ENCODE measurements around the gene AUP1. TPM values are rescaled to one million over a fixed set of nuclear protein-coding genes. Genes with fewer than 3 reads are reported as not detected.
A peak's percentile ranks its signal among the peaks of the same experiment; 100 is the strongest.

Gene AUP1
- total RNA-seq, 2 experiments from 2014 or later = 92.0 to 122 TPM

- DNase-seq (no peak), ATAC-seq (no peak)
- Mint-ChIP-seq H3K36me3 (ENCODE audit: low read depth) (peaks cover 18% of the 10 kb centered on the region), H3K27me3 (peaks cover 16% of the 10 kb centered on the region), H3K4me1 (peaks cover 16% of the 10 kb centered on the region), H3K9me3 (ENCODE audit: low read depth) (no peaks in the 10 kb centered on the region), H3K27ac (no peak overlapping the region), H3K4me3 (no peak overlapping the region)
- POLR2A ChIA-PET = no interaction called here
- CTCF ChIA-PET = interaction anchor here (1.0 to 1.5 kb wide), 2 partner anchors 51 to 52 kb away, joined by 3 to 7 read pairs; partner anchors contain the start of genes CCDC142 and TTC31
- intact Hi-C loops (cut with DNase I, micrococcal nuclease) = loop anchor here (5.0 kb wide), 3 partner anchors 37 to 202 kb away; partner anchors contain the start of gene LBX2 (in 1 of the 2)
Measured at GRCh38 chr2:74534411-74534810, 4.9 kb upstream of the AUP1 start.

GRCh38 chr2:74533464-74533863, 4.0 kb upstream of the AUP1 start:
- no peak overlapping the region for H3K27ac Mint-ChIP-seq
- no peak overlapping the region for H3K4me3 Mint-ChIP-seq
- peaks cover 7% of the 10 kb centered on the region for H3K27me3 Mint-ChIP-seq
- no peaks in the 10 kb centered on the region for H3K9me3 Mint-ChIP-seq (ENCODE audit: low read depth)
- DNase-seq = no peak
- ChIA-PET POLR2A (interaction anchor here (0.6 to 0.7 kb wide), 2 partner anchors 33 to 288 kb away, joined by 3 read pairs; no protein-coding TSS in a partner anchor), CTCF (interaction anchor here (0.7 to 1.5 kb wide), 3 partner anchors 51 to 208 kb away, joined by 3 to 7 read pairs (median 3); partner anchors contain the start of genes CCDC142 and TTC31)
- H3K36me3 Mint-ChIP-seq (ENCODE audit: low read depth) = peaks cover 26% of the 10 kb centered on the region
- no peak for ATAC-seq
- peaks cover 16% of the 10 kb centered on the region for H3K4me1 Mint-ChIP-seq
- intact Hi-C loops (cut with DNase I, micrococcal nuclease) = loop anchor here (5.0 kb wide), 3 partner anchors 36 to 201 kb away; partner anchors contain the start of gene LBX2 (in 1 of the 2)

GRCh38 chr2:74532222-74532621, 2.7 kb upstream of the AUP1 start:
- Mint-ChIP-seq H3K27me3 (no peaks in the 10 kb centered on the region), H3K27ac (no peak overlapping the region), H3K36me3 (ENCODE audit: low read depth) (peaks cover 39% of the 10 kb centered on the region), H3K4me1 (peaks cover 27% of the 10 kb centered on the region), H3K9me3 (ENCODE audit: low read depth) (no peaks in the 10 kb centered on the region), H3K4me3 (peak overlapping the region; percentile 37)
- intact Hi-C loops (cut with DNase I, micrococcal nuclease) = loop anchor here (1.0 to 5.0 kb wide), 4 partner anchors 35 to 282 kb away; partner anchors contain the start of gene LBX2 (in 1 of the 2)
- ChIA-PET CTCF (interaction anchor here (0.6 to 4.9 kb wide), 15 partner anchors 9 to 282 kb away, joined by 3 to 33 read pairs (median 4); partner anchors contain the start of genes CCDC142, INO80B, MRPL53 and TTC31), POLR2A (no interaction called here)
- DNase-seq = no peak
- no peak for ATAC-seq

GRCh38 chr2:74531666-74532065, 2.2 kb upstream of the AUP1 start:
- DNase-seq (no peak), ATAC-seq (no peak)
- Mint-ChIP-seq H3K36me3 (ENCODE audit: low read depth) (peaks cover 44% of the 10 kb centered on the region), H3K4me3 (no peak overlapping the region), H3K27ac (no peak overlapping the region), H3K9me3 (ENCODE audit: low read depth) (no peaks in the 10 kb centered on the region), H3K27me3 (no peaks in the 10 kb centered on the region), H3K4me1 (peaks cover 31% of the 10 kb centered on the region)
- ChIA-PET POLR2A (interaction anchor here (0.6 kb wide), 1 partner anchor 784 kb away, joined by 6 read pairs; no protein-coding TSS in a partner anchor), CTCF (interaction anchor here (0.6 to 4.9 kb wide), 16 partner anchors 12 to 282 kb away, joined by 3 to 33 read pairs (median 4); partner anchors contain the start of genes CCDC142, INO80B, MRPL53 and TTC31)
- intact Hi-C loops (cut with DNase I, micrococcal nuclease) = loop anchor here (1.0 to 5.0 kb wide), 5 partner anchors 17 to 281 kb away; partner anchors contain the start of gene LBX2 (in 1 of the 2)

- POLR2A ChIA-PET = interaction anchor here (0.6 to 1.7 kb wide), 6 partner anchors 15 to 75 kb away, joined by 3 to 11 read pairs (median 4); partner anchors contain the start of genes CCDC142, INO80B, TTC31 and WBP1
Measured at GRCh38 chr2:74530239-74531187, 1.0 kb upstream of the AUP1 start.

GRCh38 chr2:74528600-74529356, 728 bp downstream of the AUP1 start:
- Mint-ChIP-seq H3K27ac (peak overlapping the region; percentile 98), H3K9me3 (ENCODE audit: low read depth) (no peaks in the 10 kb centered on the region)

More at GRCh38 chr2:74530239-74531187, 1.0 kb upstream of the AUP1 start:
- H3K27ac Mint-ChIP-seq = peak overlapping the region; percentile 85
- H3K9me3 Mint-ChIP-seq (ENCODE audit: low read depth) = no peaks in the 10 kb centered on the region
- peaks cover 54% of the 10 kb centered on the region for H3K36me3 Mint-ChIP-seq (ENCODE audit: low read depth)
- H3K4me3 Mint-ChIP-seq = peak overlapping the region; percentile 100
- H3K27me3 Mint-ChIP-seq = no peaks in the 10 kb centered on the region
- ATAC-seq (peak; percentile 40), DNase-seq (peak; percentile 68)
- H3K4me1 Mint-ChIP-seq = peaks cover 35% of the 10 kb centered on the region
- intact Hi-C loops (cut with DNase I, micrococcal nuclease) = loop anchor here (2.0 to 5.0 kb wide), 4 partner anchors 18 to 198 kb away; partner anchors contain the start of gene LBX2 (in 1 of the 2)
- CTCF ChIA-PET = interaction anchor here (0.6 to 4.9 kb wide), 10 partner anchors 15 to 123 kb away, joined by 3 to 33 read pairs (median 4); partner anchors contain the start of genes CCDC142, INO80B, SEMA4F and TTC31

GRCh38 chr2:74527741-74528140, 1.8 kb downstream of the AUP1 start:
- DNase-seq (no peak), ATAC-seq (no peak)
- POLR2A ChIA-PET = no interaction called here
- intact Hi-C loops (cut with DNase I, micrococcal nuclease) = no loop called here
- CTCF ChIA-PET = no interaction called here
- Mint-ChIP-seq H3K27me3 (no peaks in the 10 kb centered on the region), H3K27ac (peak overlapping the region; percentile 44), H3K36me3 (ENCODE audit: low read depth) (peaks cover 54% of the 10 kb centered on the region), H3K4me1 (peaks cover 35% of the 10 kb centered on the region), H3K9me3 (ENCODE audit: low read depth) (no peaks in the 10 kb centered on the region), H3K4me3 (peak overlapping the region; percentile 100)

More at GRCh38 chr2:74528600-74529356, 728 bp downstream of the AUP1 start:
- Mint-ChIP-seq H3K36me3 (ENCODE audit: low read depth) (peaks cover 54% of the 10 kb centered on the region), H3K4me1 (peaks cover 35% of the 10 kb centered on the region), H3K27me3 (no peaks in the 10 kb centered on the region), H3K4me3 (peak overlapping the region; percentile 100)
- peak; percentile 2 for ATAC-seq
- CTCF ChIA-PET = interaction anchor here (0.5 to 4.9 kb wide), 6 partner anchors 11 to 120 kb away, joined by 3 to 33 read pairs (median 3); partner anchors contain the start of genes CCDC142 and TTC31
- DNase-seq = peak; percentile 59
- intact Hi-C loops (cut with DNase I, micrococcal nuclease) = loop anchor here (1.0 kb wide), 10 partner anchors 21 to 791 kb away; partner anchors contain the start of genes DOK1 (in 2 of the 2), MRPL53 (in 2 of the 2), PCGF1 (in 2 of the 2) and TTC31 (in 2 of the 2)
- POLR2A ChIA-PET = interaction anchor here (0.7 to 1.7 kb wide), 2 partner anchors 70 to 74 kb away, joined by 4 to 11 read pairs; partner anchors contain the start of genes INO80B and WBP1

GRCh38 chr2:74526649-74527230, 2.8 kb downstream of the AUP1 start:
- H3K4me3 Mint-ChIP-seq = peak overlapping the region; percentile 13
- no peak for ATAC-seq
- POLR2A ChIA-PET = interaction anchor here (0.7 to 1.2 kb wide), 3 partner anchors 17 to 72 kb away, joined by 3 to 4 read pairs (median 4); partner anchors contain the start of genes INO80B and WBP1
- no peak for DNase-seq
- peaks cover 2% of the 10 kb centered on the region for H3K27me3 Mint-ChIP-seq
- H3K36me3 Mint-ChIP-seq (ENCODE audit: low read depth) = peaks cover 45% of the 10 kb centered on the region
- peaks cover 30% of the 10 kb centered on the region for H3K4me1 Mint-ChIP-seq
- no peaks in the 10 kb centered on the region for H3K9me3 Mint-ChIP-seq (ENCODE audit: low read depth)
- intact Hi-C loops (cut with DNase I, micrococcal nuclease) = no loop called here
- CTCF ChIA-PET = interaction anchor here (0.7 to 1.1 kb wide), 2 partner anchors 43 to 44 kb away, joined by 5 to 6 read pairs; partner anchors contain the start of genes CCDC142 and TTC31
- H3K27ac Mint-ChIP-seq = peak overlapping the region; percentile 6

- intact Hi-C loops (cut with DNase I, micrococcal nuclease) = no loop called here
- Mint-ChIP-seq H3K4me1 (peaks cover 23% of the 10 kb centered on the region), H3K4me3 (peak within 1 kb of the TSS; percentile 13), H3K36me3 (ENCODE audit: low read depth) (peaks cover 39% of the 10 kb centered on the region), H3K27ac (peak within 1 kb of the TSS; percentile 6), H3K27me3 (peaks cover 5% of the 10 kb centered on the region), H3K9me3 (ENCODE audit: low read depth) (no peaks in the 10 kb centered on the region)
- DNase-seq (peak; percentile 41), ATAC-seq (no peak)
- ChIA-PET CTCF (interaction anchor here (0.7 to 1.1 kb wide), 3 partner anchors 42 to 53 kb away, joined by 3 to 6 read pairs (median 5); partner anchors contain the start of genes CCDC142, MRPL53 and TTC31), POLR2A (interaction anchor here (0.6 to 1.2 kb wide), 5 partner anchors 10 to 71 kb away, joined by 3 to 4 read pairs (median 4); partner anchors contain the start of genes INO80B and WBP1)
Measured at GRCh38 chr2:74525717-74526648, 3.5 kb downstream of the AUP1 start, which contains the start of gene DQX1. TSS of gene DQX1 (minus strand) at chr2:74526231. CDS start at chr2:74525729, 502 bp downstream.

Measured in activated CD4-positive, alpha-beta T cell treated with anti-CD3 and anti-CD28 coated beads for 36 hours (primary cell).